Neuron (in vitro differentiated cells): ENCODE measurements around the gene RARRES1.
"Not testable (repeated sequence)": the region's sequence is repeated elsewhere in the genome, so short reads cannot be mapped to it uniquely, and the experiment has no call there.

Experiments used
- H2AFZ ChIP-seq: one replicate; pipeline ENCODE4 v1.6.1; 2013; ENCODE audit warnings: low read depth, mild to moderate bottlenecking, inconsistent platforms, low read length, moderate library complexity
- H3K27me3 ChIP-seq: one replicate; pipeline ENCODE4 v1.6.1; 2013; ENCODE audit warnings: low read length; ENCODE audit not compliant: insufficient read depth
- H3K36me3 ChIP-seq: one replicate; pipeline ENCODE4 v1.6.1; 2013; ENCODE audit warnings: low read length; ENCODE audit not compliant: insufficient read depth
- H3K4me1 ChIP-seq: one replicate; pipeline ENCODE4 v1.6.1; 2013; ENCODE audit warnings: low read length; ENCODE audit not compliant: insufficient read depth
- H3K4me3 ChIP-seq: 2 replicates; pipeline ENCODE4 v1.5.1; 2013; ENCODE audit warnings: mild to moderate bottlenecking, low read length, moderate library complexity
- H3K9me3 ChIP-seq: one replicate; pipeline ENCODE4 v1.6.1; 2013; ENCODE audit warnings: low read length

The RARRES1 gene

GRCh38 chr3:158713094-158713499 lies 19.2 kb downstream of the RARRES1 start:
- Histone ChIP-seq H3K4me3 (no peak overlapping the region), H2AFZ (no peak overlapping the region), H3K36me3 (peaks cover 14% of the 10 kb centered on the region), H3K27me3 (no peaks in the 10 kb centered on the region), H3K4me1 (no peaks in the 10 kb centered on the region), H3K9me3 (no peaks in the 10 kb centered on the region)

GRCh38 chr3:158712443-158712842 lies 19.8 kb downstream of the RARRES1 start:
- H3K27me3 ChIP-seq, result no peaks in the 10 kb centered on the region
- no peaks in the 10 kb centered on the region for H3K4me1 ChIP-seq
- peaks cover 14% of the 10 kb centered on the region for H3K36me3 ChIP-seq
- no peaks in the 10 kb centered on the region for H3K9me3 ChIP-seq
- H3K4me3 ChIP-seq, result no peak overlapping the region
- H2AFZ ChIP-seq, result no peak overlapping the region

GRCh38 chr3:158711886-158712285 lies 20.4 kb downstream of the RARRES1 start:
- Histone ChIP-seq H3K27me3 (no peaks in the 10 kb centered on the region), H3K4me3 (no peak overlapping the region), H3K4me1 (no peaks in the 10 kb centered on the region), H3K36me3 (peaks cover 14% of the 10 kb centered on the region), H2AFZ (no peak overlapping the region), H3K9me3 (no peaks in the 10 kb centered on the region)

- Histone ChIP-seq H2AFZ (no peak overlapping the region), H3K4me1 (no peaks in the 10 kb centered on the region), H3K9me3 (no peaks in the 10 kb centered on the region)
These were observed 21.7 kb downstream of the RARRES1 start for GRCh38 chr3:158710601-158711000.

GRCh38 chr3:158709666-158710083 lies 22.6 kb downstream of the RARRES1 start:
- Histone ChIP-seq H3K4me1 (no peaks in the 10 kb centered on the region), H3K27me3 (no peaks in the 10 kb centered on the region), H2AFZ (no peak overlapping the region), H3K4me3 (no peak overlapping the region), H3K36me3 (peaks cover 14% of the 10 kb centered on the region), H3K9me3 (no peaks in the 10 kb centered on the region)

More at GRCh38 chr3:158710601-158711000, 21.7 kb downstream of the RARRES1 start:
- Histone ChIP-seq H3K27me3 (no peaks in the 10 kb centered on the region), H3K4me3 (no peak overlapping the region), H3K36me3 (peaks cover 14% of the 10 kb centered on the region)

GRCh38 chr3:158703566-158703965 lies 28.7 kb downstream of the RARRES1 start:
- no peaks in the 10 kb centered on the region for H3K4me1 ChIP-seq
- no peak overlapping the region for H2AFZ ChIP-seq
- no peaks in the 10 kb centered on the region for H3K9me3 ChIP-seq
- no peaks in the 10 kb centered on the region for H3K27me3 ChIP-seq
- H3K36me3 ChIP-seq, result peaks cover 10% of the 10 kb centered on the region
- H3K4me3 ChIP-seq, result no peak overlapping the region

GRCh38 chr3:158702815-158703481 lies 29.3 kb downstream of the RARRES1 start:
- Histone ChIP-seq H3K36me3 (peaks cover 10% of the 10 kb centered on the region), H3K9me3 (no peaks in the 10 kb centered on the region), H3K4me3 (no peak overlapping the region), H3K27me3 (no peaks in the 10 kb centered on the region), H3K4me1 (no peaks in the 10 kb centered on the region), H2AFZ (no peak overlapping the region)

GRCh38 chr3:158701420-158702065 lies 30.7 kb downstream of the RARRES1 start:
- H3K36me3 ChIP-seq, result peaks cover 10% of the 10 kb centered on the region
- no peak overlapping the region for H3K4me3 ChIP-seq
- H3K27me3 ChIP-seq, result no peaks in the 10 kb centered on the region
- no peaks in the 10 kb centered on the region for H3K4me1 ChIP-seq
- no peaks in the 10 kb centered on the region for H3K9me3 ChIP-seq
- no peak overlapping the region for H2AFZ ChIP-seq

- no peak overlapping the region for H3K4me3 ChIP-seq
- H3K27me3 ChIP-seq, result no peaks in the 10 kb centered on the region
- no peak overlapping the region for H2AFZ ChIP-seq
- H3K4me1 ChIP-seq, result no peaks in the 10 kb centered on the region
- peaks cover 10% of the 10 kb centered on the region for H3K36me3 ChIP-seq
- no peaks in the 10 kb centered on the region for H3K9me3 ChIP-seq
These were observed 31.7 kb downstream of the RARRES1 start for GRCh38 chr3:158700559-158700958.

- Histone ChIP-seq H3K27me3 (no peaks in the 10 kb centered on the region), H3K9me3 (no peaks in the 10 kb centered on the region), H2AFZ (no peak overlapping the region), H3K4me3 (no peak overlapping the region), H3K36me3 (peaks cover 18% of the 10 kb centered on the region), H3K4me1 (no peaks in the 10 kb centered on the region)
These were observed 35.6 kb downstream of the RARRES1 start for GRCh38 chr3:158696618-158697017.

GRCh38 chr3:158693866-158694456 lies 38.3 kb downstream of the RARRES1 start:
- H3K36me3 ChIP-seq, result peaks cover 30% of the 10 kb centered on the region
- not testable (repeated sequence) for H3K9me3 ChIP-seq, H3K4me1 ChIP-seq, H2AFZ ChIP-seq, H3K27me3 ChIP-seq, H3K4me3 ChIP-seq

- H3K9me3 ChIP-seq, result no peaks in the 10 kb centered on the region
- no peaks in the 10 kb centered on the region for H3K27me3 ChIP-seq
- no peak overlapping the region for H2AFZ ChIP-seq
- H3K36me3 ChIP-seq, result peaks cover 11% of the 10 kb centered on the region
- H3K4me1 ChIP-seq, result no peaks in the 10 kb centered on the region
- H3K4me3 ChIP-seq, result no peak overlapping the region
These were observed 47.1 kb downstream of the RARRES1 start for GRCh38 chr3:158685159-158685558.

- no peaks in the 10 kb centered on the region for H3K27me3 ChIP-seq
- no peak overlapping the region for H3K4me3 ChIP-seq
- H3K9me3 ChIP-seq, result no peaks in the 10 kb centered on the region
- H3K4me1 ChIP-seq, result no peaks in the 10 kb centered on the region
- no peak overlapping the region for H2AFZ ChIP-seq
- H3K36me3 ChIP-seq, result peaks cover 10% of the 10 kb centered on the region
These were observed 48.9 kb downstream of the RARRES1 start for GRCh38 chr3:158683230-158683962.
